LNCaP clone FGC (cell line): ENCODE results near the gene MRPS10.

Source experiments
- DNase-seq: peaks from one replicate; pipeline ENCODE4 v3.0.0-alpha.2; 2011; ENCODE audit warnings: low read depth
- H3K4me3 ChIP-seq: 2 replicates; pipeline ENCODE4 v1.5.1; 2011; ENCODE audit warnings: mild to moderate bottlenecking, low read depth, low read length, control low read depth
- CTCF ChIP-seq: IDR thresholded peaks from 2 replicates; pipeline ENCODE4 v1.5.1; 2012; ENCODE audit warnings: mild to moderate bottlenecking; ENCODE audit not compliant: control insufficient read depth, insufficient read depth; ENCODE audit errors: extremely low read depth

MRPS10 gene

GRCh38 chr6:42190554-42191183 is 27.0 kb downstream of the MRPS10 start:
- no peak overlapping the region for H3K4me3 ChIP-seq
- no peak for DNase-seq
- no peak for TF ChIP-seq CTCF

GRCh38 chr6:42188406-42188805 is 29.3 kb downstream of the MRPS10 start:
- H3K4me3 ChIP-seq, result no peak overlapping the region
- no peak for TF ChIP-seq CTCF
- DNase-seq, result no peak

GRCh38 chr6:42185597-42185996 is 32.1 kb downstream of the MRPS10 start:
- no peak for TF ChIP-seq CTCF
- no peak for DNase-seq
- no peak overlapping the region for H3K4me3 ChIP-seq

GRCh38 chr6:42184475-42184874 is 33.2 kb downstream of the MRPS10 start:
- no peak overlapping the region for H3K4me3 ChIP-seq
- no peak for TF ChIP-seq CTCF
- DNase-seq, result no peak

- TF ChIP-seq CTCF, result no peak
- H3K4me3 ChIP-seq, result no peak overlapping the region
- no peak for DNase-seq
Measured at GRCh38 chr6:42182101-42182500, 35.6 kb downstream of the MRPS10 start.

DNA sequence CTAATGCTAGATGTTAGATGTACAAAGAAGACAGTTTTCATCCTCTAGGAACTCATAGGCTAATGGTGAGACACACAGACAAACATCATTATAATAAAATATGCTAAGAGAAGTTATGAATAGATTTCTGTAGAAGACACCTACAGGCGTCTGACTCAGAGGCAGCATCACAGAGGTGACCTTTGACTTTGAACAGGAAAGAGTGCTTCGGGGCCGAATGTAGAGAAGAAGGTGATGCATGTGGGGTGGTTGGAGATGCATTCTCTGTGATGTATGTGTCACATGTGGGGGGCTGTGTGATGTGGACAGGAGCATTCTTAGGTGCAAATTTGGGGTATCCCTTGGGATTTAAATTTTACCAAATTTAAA is 37.7 kb downstream of the MRPS10 start:
- no peak for TF ChIP-seq CTCF
- DNase-seq, result no peak
- H3K4me3 ChIP-seq, result no peak overlapping the region

DNA sequence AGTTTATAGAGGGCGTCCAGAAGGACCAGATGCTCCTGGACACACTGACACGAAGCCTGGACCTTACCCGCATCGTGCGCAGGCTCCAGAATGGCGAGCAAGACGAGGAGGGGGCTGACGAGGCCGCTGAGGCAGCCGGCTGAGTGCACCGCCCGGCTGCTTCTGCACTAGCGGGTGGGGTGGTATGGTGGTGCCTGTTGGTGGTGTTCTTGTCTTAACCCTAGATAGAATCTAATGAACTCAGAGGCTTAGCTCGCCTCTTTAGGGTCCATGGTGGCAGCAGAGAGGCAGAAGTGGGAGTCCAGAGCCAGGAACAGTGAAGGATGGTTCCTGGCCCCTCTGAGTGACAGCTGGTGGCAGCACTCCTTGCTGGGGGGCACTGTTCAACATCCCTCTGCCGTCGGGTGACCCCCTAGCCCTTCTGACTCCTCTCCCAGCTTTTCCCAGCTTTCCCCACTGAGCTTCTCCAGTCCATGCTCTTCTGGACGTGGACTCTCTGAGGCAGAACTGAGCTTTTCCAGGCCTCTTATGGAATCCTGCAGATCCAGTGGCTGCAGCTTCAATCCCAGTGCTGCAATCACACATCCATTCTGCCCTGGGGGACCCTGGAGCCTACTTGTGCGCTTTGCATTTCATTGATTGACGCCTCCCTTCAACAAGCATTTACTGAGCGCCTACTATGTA is 38.3 kb downstream of the MRPS10 start:
- no peak overlapping the region for H3K4me3 ChIP-seq
- DNase-seq, result no peak
- no peak for TF ChIP-seq CTCF
